Activated CD8-positive, alpha-beta memory T cell treated with anti-CD3 and anti-CD28 coated beads, Interleukin-2, amount 50 U/mL, for 48 hours (primary cell): Measurements from ENCODE around the gene RBM18.
A peak's percentile ranks its signal among the peaks of the same experiment; 100 is the strongest.

Experiments
- DNase-seq: peaks from one replicate; pipeline ENCODE4 v3.0.0-alpha.2; 2020

RBM18 gene

DNA sequence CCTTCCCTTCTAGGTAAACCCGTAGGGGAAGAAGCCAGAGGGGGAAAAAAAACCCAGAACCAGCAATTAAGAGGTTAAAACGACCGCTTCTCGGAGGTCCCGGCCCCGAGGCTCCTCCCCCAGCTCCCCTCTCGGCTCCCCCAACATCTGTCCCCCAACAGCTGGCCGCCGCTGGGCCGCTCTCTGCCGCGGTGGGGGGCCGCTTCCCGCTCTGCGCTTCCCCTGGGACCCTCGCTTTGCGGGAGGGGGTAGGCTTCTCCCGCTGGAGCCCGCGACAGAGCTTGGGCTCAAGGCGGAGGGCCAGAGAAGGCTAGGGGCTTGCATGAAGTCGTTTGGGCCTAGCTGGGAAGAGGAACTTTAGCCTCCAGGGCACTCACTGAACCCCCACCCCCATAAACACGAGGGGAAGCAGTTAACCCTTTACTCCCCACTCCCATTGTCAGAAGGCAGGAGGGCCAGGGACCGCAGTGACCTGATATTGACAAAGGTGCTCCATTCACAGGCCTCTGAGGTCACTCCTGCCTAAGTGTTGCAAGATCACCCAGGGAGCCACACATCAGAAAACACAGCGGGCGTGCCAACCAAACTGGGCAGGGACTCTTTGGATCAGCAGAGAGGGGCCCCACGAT is 43.3 kb downstream of the RBM18 start:
- no peak for DNase-seq

GRCh38 chr9:122220673-122221182 is 43.9 kb downstream of the RBM18 start:
- no peak for DNase-seq

DNA sequence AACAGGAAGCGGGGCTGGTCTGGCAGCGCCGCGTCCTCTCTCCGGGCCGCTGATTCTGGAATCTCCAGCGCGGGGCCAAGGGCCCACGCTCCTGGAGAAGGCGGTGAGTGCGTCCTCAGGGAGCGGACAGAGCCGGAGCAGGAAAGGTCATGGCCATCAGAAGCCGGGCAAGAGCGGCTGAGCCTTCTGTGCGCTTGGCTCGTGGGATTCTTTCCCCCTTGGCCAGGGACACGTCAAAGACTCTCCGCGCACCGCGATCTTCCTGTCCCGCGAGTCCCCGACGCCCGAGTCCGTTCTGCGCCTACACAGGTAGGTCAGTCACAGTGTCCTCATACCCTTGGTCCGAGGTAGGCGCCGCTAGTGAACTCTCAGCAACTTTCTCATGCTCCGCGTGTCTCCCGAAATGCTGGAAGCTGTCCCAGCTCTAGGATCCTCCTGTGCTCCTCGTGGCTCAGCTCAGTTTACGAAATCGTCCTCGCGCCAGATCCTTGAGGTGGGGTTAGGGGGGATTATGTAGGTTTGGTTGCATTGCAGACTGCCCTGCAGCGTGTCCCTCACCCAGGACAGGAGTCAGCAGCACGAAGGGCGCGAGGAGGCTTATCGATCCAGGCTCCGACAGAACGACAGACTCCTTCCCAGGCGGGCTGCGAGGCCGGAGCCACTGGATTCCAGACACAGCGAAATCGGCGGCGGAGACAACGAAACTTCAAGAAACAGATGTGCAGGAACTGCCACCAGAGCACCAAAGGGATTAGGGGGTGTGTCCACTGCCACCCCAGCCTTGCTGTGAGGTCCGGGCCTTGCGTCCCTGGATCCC is 44.6 kb downstream of the RBM18 start:
- no peak for DNase-seq

DNA sequence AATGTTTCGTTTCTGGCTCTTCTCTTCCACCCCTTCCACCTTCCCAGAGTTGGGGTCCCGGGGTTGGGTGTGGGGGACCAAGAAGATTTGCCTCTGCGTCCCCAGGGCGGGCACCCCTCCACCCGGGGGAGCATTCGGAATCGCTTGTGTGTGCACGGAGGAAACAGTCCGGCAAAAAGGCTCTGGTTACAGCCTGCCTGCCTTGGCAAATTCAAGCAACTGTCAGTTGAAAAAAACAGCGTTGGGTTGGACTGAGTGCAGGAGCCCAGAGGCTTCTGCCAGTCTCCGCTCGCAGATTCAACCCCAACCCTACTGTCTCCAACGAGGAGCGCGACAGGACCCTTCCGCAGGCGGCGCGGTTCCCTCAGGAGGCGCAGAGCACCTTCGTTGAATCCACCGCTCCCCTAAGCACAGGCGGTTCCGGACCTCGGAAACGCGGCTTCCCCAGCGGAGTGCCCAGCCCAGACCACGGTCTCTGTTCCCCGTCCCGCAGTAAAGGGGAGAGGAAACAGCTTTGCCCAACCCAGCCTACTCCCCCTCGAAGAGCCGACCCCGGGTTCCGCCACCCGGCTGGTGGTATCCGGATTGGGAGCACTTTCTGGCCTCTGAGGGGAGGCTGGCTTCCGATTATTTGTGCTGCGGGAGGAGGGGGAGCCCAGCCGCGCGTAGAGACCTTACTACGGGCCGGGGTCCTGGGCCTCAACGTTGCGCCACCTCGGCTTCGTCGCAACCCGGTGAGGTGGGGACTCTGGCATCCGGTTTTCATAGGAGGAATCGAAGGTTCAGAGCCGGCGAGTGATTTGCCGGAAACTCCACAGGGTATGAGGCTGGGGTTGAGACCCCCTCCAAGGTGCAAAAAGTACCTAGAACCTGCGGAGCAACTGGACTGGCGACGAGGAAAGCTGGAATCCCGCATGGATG is 45.4 kb downstream of the RBM18 start:
- DNase-seq: peak; percentile 58

DNA sequence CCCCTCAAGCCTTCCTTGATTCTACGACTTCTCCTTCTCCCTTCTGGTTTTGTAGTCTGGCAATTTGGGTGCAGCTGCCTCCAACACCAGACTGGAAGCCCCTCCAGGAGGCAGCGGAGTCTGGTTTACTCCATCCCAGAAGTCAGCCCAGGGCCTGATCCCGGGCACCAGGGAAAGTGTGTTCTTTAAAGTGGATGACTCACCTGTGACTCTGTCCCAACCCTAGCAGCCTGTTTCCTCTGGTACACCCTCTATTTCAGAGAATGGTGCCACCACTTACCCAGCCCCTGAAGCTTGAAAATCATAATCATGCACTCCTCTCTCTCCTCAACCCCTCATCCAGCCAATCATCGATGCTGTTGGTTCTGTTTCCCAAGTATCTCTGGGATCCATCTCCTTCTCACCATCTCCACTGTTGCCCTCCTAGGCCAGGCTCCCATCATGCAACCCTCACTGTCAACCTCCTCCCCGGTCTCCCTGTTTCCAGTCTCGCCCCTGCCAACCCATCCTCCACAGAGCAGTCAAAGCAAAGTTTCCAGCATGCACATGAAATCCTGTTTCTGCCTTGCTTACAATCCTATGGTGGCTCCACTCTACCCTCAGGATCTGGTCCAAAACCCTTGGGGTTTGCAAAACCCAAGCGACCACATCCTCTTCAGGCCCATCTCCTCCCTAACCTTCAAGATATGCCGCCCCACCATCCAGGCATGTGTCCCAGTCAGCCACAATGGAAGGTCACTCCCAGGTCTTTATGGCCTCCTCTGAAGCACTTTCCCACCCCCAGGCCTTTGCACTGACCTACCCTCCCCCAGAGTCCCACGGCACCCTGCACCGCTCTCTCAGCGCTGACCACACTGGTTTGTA is 46.3 kb downstream of the RBM18 start:
- no peak for DNase-seq

DNA sequence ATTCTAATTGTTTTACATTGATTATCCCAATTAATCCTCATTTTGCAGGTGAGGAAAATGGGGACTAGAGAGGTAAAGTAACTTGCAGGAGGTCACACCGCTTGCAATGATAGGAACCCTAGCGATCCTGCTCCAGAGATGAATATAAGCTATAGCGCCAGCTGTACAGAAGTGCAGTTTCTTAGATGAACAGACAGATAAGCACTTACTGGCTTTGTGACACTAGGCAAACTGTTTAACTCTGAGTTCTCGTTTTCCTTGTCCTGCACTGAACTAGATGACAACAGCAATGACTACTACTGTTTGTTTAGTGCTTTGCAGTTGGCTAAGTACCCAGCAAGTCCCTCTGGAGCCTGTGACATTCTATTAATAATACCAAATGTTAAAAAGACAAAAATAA is 47.0 kb downstream of the RBM18 start:
- DNase-seq: no peak

DNA sequence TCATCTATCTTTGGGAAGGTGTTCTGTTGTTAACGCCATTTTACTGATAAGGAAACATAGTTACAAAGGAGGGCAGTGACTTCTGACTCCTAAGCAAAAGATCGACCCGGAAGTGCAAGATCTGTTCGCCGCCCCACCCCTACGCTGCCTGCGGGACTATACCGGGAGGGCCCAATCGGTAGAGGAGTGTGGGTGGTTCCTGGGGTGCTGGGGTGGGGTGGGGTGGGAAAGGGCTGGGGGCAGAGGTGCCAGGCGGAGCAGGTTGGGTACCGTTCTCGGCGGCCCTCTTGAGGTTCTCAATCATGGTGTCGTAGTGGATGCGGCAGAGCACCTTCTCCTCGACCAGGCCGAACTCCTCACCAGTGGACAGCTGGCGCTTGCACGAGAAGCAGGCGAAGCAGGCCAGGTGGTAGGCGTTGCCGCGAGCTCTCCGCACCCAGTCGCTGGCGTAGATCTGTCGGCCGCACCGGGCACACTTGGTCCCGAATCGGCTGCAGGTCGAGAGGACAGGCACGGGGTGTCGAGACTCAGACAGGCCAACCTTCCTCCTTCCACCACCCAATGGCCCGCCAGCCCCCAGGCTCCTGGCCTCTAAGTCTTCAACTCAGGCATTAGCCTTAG is 47.7 kb downstream of the RBM18 start:
- DNase-seq: no peak

DNA sequence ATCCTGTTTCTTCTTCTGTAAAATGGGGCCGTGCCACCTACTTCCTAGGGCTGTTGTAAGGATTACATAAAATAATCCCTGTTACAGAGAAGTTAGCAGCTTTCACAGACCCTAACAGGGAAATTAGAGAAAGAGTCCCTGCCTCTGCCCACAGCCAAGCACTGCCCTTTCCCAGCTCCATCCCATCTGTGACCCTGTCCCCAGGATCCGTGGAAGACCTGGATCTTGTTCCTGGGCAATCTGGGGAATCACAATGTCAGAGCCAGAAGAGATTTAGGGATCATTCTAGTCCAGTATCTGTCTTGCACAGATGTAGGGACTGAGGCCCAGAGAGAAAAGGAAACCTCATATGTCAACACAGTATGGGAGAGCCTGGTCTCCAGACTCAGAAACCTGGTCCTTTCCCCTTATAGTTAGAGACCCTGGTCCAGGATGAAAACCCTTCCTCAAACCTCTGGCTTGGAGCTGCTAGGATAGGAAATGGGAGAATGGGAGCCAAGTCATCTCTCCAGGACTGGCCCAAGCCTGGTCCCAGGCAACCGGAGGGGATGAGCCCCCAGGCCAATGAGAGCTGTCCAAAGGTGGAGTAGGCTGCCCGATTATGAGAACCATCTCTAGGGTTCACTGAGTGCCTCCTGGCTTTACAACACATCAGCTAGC is 48.4 kb downstream of the RBM18 start:
- DNase-seq: no peak

- DNase-seq: no peak
Observed at GRCh38 chr9:122215663-122216062, 49.0 kb downstream of the RBM18 start.

DNA sequence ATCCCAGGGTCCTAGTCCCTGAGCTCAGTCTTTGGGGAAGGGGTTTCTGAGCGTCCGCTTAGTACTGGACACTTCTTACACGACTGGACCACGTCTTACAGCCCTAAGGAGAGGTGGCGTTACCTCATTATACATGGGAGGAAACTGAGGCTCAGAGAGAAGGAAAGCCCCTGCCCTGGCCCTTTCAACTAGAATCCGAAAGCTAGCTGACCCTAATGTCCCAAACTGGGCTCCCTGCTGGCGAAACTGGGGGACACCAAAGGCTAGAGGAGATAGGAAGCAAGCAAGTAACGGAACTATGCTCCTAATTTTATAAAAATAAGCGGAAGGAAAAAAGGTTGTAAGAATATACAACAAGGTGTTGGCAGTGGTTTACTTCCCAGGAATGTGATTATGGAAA is 50.1 kb downstream of the RBM18 start:
- no peak for DNase-seq

GRCh38 chr9:122213589-122214413 is 50.8 kb downstream of the RBM18 start:
- DNase-seq: peak; percentile 80

- no peak for DNase-seq
Observed at GRCh38 chr9:122213102-122213588, 51.5 kb downstream of the RBM18 start.

GRCh38 chr9:122212473-122213004 is 52.1 kb downstream of the RBM18 start:
- no peak for DNase-seq

DNA sequence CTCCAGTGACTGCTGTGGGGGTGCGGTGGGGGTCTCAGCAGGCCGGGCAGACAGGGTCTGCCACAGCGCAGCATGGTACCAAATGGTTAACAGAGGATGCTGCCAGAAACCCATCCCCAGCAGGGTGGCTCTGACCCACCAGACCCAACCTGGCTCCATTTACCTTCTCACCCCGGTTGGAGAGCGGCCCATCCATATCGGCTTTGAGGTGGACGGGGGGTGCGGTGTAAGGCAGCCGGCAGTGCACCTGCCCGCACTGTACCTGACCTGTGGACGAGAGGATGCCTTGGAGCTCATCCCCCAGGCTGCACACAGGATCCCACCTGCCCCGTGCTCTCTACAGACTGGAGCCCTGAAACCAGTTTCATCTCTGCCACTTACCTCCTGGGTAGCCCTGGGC is 55.2 kb downstream of the RBM18 start:
- DNase-seq: no peak

GRCh38 chr9:122207096-122207495 is 57.5 kb downstream of the RBM18 start:
- DNase-seq: no peak

DNA sequence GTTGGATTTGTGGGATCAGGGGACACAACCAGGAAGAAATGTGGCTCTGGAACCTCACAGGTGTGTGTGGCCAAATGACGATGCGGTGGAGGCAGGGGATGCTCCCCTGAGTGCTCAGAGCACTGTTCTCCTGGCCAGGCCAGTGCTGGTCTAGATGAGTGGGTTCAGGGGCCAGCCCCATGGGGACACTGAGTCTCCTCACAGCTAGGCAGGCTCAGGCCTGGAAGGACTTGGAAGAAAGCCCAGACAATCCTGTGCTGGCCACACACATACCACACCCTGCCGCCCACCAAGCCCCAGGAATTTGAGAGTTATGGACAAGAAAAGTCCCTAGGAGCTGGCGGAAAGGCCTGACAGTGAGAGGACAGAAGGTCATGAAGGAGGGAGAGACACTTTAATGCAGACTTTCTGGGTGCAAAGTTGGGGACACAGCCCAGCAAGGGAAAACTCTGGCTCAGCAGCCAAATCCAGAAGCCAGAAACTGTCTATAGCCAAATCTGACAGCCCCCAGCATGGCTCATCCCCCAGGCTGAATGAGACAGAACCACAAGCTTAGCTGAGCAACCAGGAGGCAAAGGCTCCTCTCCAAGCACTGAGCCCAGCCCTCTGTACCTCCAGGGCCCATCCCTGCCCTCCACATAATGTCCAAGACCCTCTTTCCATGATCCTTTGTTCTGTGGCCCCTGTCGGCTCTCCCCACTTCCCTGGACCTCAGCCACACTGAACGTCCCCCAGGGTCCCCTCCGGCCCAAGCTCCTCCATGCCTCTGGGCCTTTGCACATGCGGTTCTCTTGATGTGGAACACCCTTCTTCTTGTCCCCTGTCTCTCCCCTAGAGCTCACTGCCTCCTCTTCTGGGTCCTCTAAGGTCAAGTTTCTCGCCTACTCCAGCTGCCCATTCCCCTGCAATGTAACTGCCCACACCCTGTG is 58.3 kb downstream of the RBM18 start:
- no peak for DNase-seq

DNA sequence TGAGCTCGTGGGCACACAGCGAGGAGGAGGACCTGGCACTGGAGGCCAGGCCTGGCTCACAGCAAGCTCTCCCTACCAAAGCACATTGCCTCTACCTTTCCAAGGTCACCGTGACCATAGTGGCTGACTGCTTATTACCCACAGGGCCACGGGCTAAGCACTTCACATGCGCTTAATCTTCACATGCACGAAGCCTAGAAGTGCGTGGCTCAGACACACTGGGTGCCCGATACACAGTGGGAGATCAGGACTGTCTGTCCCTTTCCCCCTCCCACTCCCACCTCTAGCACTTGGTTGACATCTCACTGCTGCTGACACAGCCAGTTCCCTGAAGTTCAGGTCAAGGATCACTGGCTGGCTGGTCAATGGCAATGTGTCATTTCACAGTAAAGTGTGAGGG is 59.5 kb downstream of the RBM18 start:
- DNase-seq: no peak

DNA sequence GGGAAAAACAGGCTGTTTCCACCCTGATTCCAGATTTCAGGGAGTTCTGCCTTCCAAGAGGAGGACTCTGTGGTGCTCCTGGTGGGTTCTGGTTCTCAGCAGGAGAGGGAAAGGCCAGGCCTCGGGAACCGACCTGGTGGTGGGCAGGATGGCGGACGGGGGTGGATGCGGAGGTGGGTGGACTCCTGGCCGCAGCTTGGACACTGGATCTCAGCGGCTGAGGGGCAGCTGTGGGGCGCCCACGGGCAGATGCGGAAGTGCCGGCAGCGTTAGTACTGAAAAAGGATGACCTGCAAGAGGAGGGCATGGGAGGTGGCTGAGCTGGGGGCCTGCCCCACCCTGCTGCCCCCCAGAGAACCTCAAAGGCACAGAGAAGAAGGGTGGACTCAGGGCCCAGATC is 60.1 kb downstream of the RBM18 start:
- no peak for DNase-seq

- DNase-seq: no peak
Observed at GRCh38 chr9:122204055-122204454, 60.6 kb downstream of the RBM18 start.
